MCF 10A (cell line): Measurements from ENCODE around the gene CWC27. TPM values are rescaled to one million over a fixed set of nuclear protein-coding genes. Genes with fewer than 3 reads are reported as not detected.

Source experiments
- BruUV-seq: library from RNA; stranded (reverse); fragments of 400-500 nt; replicated peaks from 2 replicates; lab custom pipeline; 2021; lab: Mats Ljungman, UMichigan
- CTCF ChIA-PET: fragments of 300-600 bp; sonication (Branson Sonifier 250); formaldehyde crosslinking; extraction: SDS; loops from one replicate; lab custom pipeline; 2021; ENCODE audit warnings: antibody characterized with exemption, inconsistent platforms; lab: Yijun Ruan, JAX
- POLR2A ChIA-PET: fragments of 300-600, 350-650 bp; sonication (Branson Sonifier 250); formaldehyde crosslinking; extraction: SDS; loops from one replicate; lab custom pipeline; 2020; ENCODE audit warnings: antibody characterized with exemption, inconsistent platforms; lab: Yijun Ruan, JAX
- DNase-seq: peaks from one replicate; pipeline ENCODE4 v3.0.0-alpha.2; 2018; ENCODE audit not compliant: unreplicated experiment
- H3K27ac Mint-ChIP-seq: one replicate; pipeline ENCODE4 v1.8.0; 2022; ENCODE audit warnings: mild to moderate bottlenecking, low read depth, mixed read lengths; ENCODE audit not compliant: unreplicated experiment
- H3K27me3 Mint-ChIP-seq: one replicate; pipeline ENCODE4 v1.8.0; 2022; ENCODE audit warnings: mixed read lengths; ENCODE audit not compliant: insufficient read depth, unreplicated experiment
- H3K36me3 Mint-ChIP-seq: one replicate; pipeline ENCODE4 v1.8.0; 2022; ENCODE audit warnings: mild to moderate bottlenecking, moderate library complexity, mixed read lengths; ENCODE audit not compliant: insufficient read depth, unreplicated experiment
- H3K4me1 Mint-ChIP-seq: one replicate; pipeline ENCODE4 v1.8.0; 2022; ENCODE audit warnings: mixed read lengths; ENCODE audit not compliant: insufficient read depth, unreplicated experiment
- H3K4me3 Mint-ChIP-seq: one replicate; pipeline ENCODE4 v1.8.0; 2022; ENCODE audit warnings: mild to moderate bottlenecking, moderate library complexity, mixed read lengths; ENCODE audit not compliant: unreplicated experiment
- H3K9me3 Mint-ChIP-seq: one replicate; pipeline ENCODE4 v1.8.0; 2022; ENCODE audit warnings: mixed read lengths; ENCODE audit not compliant: unreplicated experiment
- CTCF ChIP-seq: fragments of 200-600 bp; IDR thresholded peaks from one replicate; pipeline ENCODE4 v1.8.0; 2022; ENCODE audit warnings: antibody characterized with exemption, mild to moderate bottlenecking; ENCODE audit not compliant: unreplicated experiment
- intact Hi-C: fragments of 100-400 bp; cut with micrococcal nuclease; formaldehyde crosslinking; loops from 2 replicates; pipeline ENCODE4 v1.14.1; 2022
- total RNA-seq: library from RNA; stranded (reverse); gene quantifications from 2 replicates; pipeline ENCODE4 v1.2.3, GENCODE V29; 2022

Gene CWC27
- total RNA-seq, 1 experiment from 2014 or later: 34.2 TPM

GRCh38 chr5:64790210-64790609, 21.5 kb downstream of the CWC27 start:
- Mint-ChIP-seq H3K27me3 (no peaks in the 10 kb centered on the region), H3K9me3 (no peaks in the 10 kb centered on the region), H3K4me3 (no peak overlapping the region), H3K27ac (no peak overlapping the region), H3K36me3 (peaks cover 14% of the 10 kb centered on the region), H3K4me1 (peaks cover 4% of the 10 kb centered on the region)
- no TSS peak for BruUV-seq
- POLR2A ChIA-PET: no interaction called here
- DNase-seq: no peak
- intact Hi-C loops: no loop called here
- CTCF ChIA-PET: interaction anchor here (1.0 kb wide), 2 partner anchors 13 to 155 kb away, joined by 3 to 6 read pairs; no protein-coding TSS in a partner anchor
- TF ChIP-seq CTCF: no peak

- ChIA-PET CTCF (interaction anchor here (0.9 to 1.0 kb wide), 2 partner anchors 10 to 644 kb away, joined by 3 read pairs; no protein-coding TSS in a partner anchor), POLR2A (interaction anchor here (1.0 kb wide), 1 partner anchor 25 kb away, joined by 3 read pairs; no protein-coding TSS in a partner anchor)
- TF ChIP-seq CTCF: no peak
- DNase-seq: no peak
- H3K36me3 Mint-ChIP-seq: peaks cover 12% of the 10 kb centered on the region
- no peak overlapping the region for H3K27ac Mint-ChIP-seq
- peaks cover 4% of the 10 kb centered on the region for H3K4me1 Mint-ChIP-seq
- no peaks in the 10 kb centered on the region for H3K27me3 Mint-ChIP-seq
- BruUV-seq: no TSS peak
- H3K9me3 Mint-ChIP-seq: no peaks in the 10 kb centered on the region
- intact Hi-C loops: no loop called here
- H3K4me3 Mint-ChIP-seq: no peak overlapping the region
These were observed 23.7 kb downstream of the CWC27 start for GRCh38 chr5:64792469-64792868.

DNA sequence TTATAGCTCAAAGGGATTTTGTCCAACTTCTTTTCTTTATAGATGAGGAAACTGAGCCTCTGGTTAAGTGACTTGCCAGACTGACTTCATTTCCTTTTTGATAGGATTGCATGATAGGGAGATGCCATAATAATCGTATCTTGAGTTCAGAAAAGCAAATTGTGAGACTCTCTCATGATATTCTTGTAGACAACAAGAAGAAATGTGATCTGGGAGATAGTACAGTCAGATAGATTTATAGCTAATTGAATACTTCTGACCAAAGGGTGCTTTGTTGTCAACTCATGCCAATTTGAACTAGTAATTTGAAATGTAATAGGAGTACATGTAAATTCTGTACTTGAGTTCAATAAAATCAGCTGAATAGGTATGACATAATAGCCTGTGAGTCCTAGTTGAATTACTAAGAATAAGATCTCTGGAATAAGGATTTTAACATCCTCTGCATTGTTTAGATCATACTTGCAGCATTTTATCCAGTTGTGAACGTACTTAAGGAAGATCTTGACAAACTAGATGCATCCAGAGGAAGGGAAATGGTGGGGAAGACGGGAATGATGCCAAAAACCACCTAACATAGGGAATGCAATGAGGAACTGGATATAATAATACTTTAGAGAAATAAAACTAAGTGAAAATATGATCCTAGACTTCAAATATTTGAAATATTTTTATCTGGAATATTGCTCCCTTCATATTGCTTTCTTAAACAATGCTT, 25.5 kb downstream of the CWC27 start:
- no peak for DNase-seq
- no peak overlapping the region for H3K27ac Mint-ChIP-seq
- CTCF ChIA-PET: no interaction called here

DNA sequence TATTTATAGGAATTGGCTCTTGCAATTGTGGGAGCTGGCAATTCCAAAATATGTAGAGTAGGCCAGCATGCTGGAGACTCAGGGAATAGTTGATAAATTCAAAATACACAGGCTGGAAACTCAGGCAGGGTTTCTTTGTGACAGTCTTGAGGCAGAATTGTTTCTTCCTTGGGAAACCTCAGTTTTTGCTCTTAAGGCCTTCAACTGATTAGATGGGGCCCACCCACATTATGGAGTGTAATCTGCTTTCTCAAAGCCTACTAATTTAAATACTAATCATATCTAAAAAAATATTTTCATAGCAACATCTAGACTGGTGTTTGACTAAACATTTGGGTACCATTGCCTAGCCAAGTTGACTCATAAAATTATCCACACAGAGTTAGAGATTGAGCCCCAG, 27.6 kb downstream of the CWC27 start:
- Mint-ChIP-seq H3K4me3 (no peak overlapping the region), H3K27me3 (no peaks in the 10 kb centered on the region), H3K27ac (no peak overlapping the region), H3K4me1 (no peaks in the 10 kb centered on the region), H3K9me3 (no peaks in the 10 kb centered on the region), H3K36me3 (peaks cover 6% of the 10 kb centered on the region)
- ChIA-PET POLR2A (no interaction called here), CTCF (interaction anchor here (0.6 to 1.0 kb wide), 2 partner anchors 11 to 134 kb away, joined by 3 read pairs; no protein-coding TSS in a partner anchor)
- BruUV-seq: no TSS peak
- intact Hi-C loops: no loop called here
- TF ChIP-seq CTCF: no peak
- DNase-seq: no peak

More for the DNA sequence above, 25.5 kb downstream of the CWC27 start:
- Mint-ChIP-seq H3K36me3 (peaks cover 6% of the 10 kb centered on the region), H3K4me1 (peaks cover 4% of the 10 kb centered on the region), H3K4me3 (no peak overlapping the region), H3K9me3 (no peaks in the 10 kb centered on the region), H3K27me3 (no peaks in the 10 kb centered on the region)
- POLR2A ChIA-PET: no interaction called here
- no peak for TF ChIP-seq CTCF
- no TSS peak for BruUV-seq
- intact Hi-C loops: no loop called here
